HepG2 (cell line): ENCODE data around the gene SP110. TPM values are rescaled to one million over a fixed set of nuclear protein-coding genes. Genes with fewer than 3 reads are reported as not detected.

Experiments
- ATAC-seq: fragments of 200-7000 bp; cut with Tn5 transposase; 3 replicates; pipeline ENCODE4 v1.9.1; 2020; ENCODE audit warnings: mild to moderate bottlenecking, moderate library complexity
- BruUV-seq: library from RNA; stranded (reverse); fragments of 400-500 nt; replicated peaks from 2 replicates; lab custom pipeline; 2021; lab: Mats Ljungman, UMichigan
- CTCF ChIA-PET: fragments of 300-600 bp; formaldehyde crosslinking; extraction: SDS; loops from one replicate; lab custom pipeline; 2021; ENCODE audit warnings: low total read pairs, inconsistent platforms, low intra/inter-chr PET ratio; lab: Yijun Ruan, JAX
- POLR2A ChIA-PET: fragments of 350-600 bp; sonication (Branson Sonifier 250); formaldehyde crosslinking; loops from one replicate; lab custom pipeline; 2020; ENCODE audit warnings: antibody characterized with exemption, inconsistent platforms; lab: Yijun Ruan, JAX
- DNase-seq: peaks from one replicate; pipeline ENCODE4 v3.0.0-alpha.2; 2015; ENCODE audit warnings: low spot score
- FAIRE-seq: peaks from 3 replicates; lab custom pipeline; 2011; peaks lifted over from hg19 to GRCh38; lab: Jason Lieb, UNC
- H2AFZ ChIP-seq: one replicate; pipeline ENCODE4 v1.6.1; 2011; ENCODE audit warnings: low read length, inconsistent platforms
- H3K27ac ChIP-seq: fragments of 300-600 bp; 3 replicates; pipeline ENCODE4 v1.8.0; 2011; ENCODE audit warnings: mixed run types, mild to moderate bottlenecking, mixed read lengths, low read length, inconsistent platforms; ENCODE audit not compliant: insufficient read depth; ENCODE audit errors: extremely low read length
- H3K27me3 ChIP-seq, 2 experiments: fragments of 200-600 bp in 1 of 2; 2 replicates in 1 of 2; 3 replicates in 1 of 2; pipeline versions ENCODE4 v1.6.0 to v1.8.0; 2011; ENCODE audit warnings: low read length in 2 of 2, mild to moderate bottlenecking in 2 of 2, moderate library complexity in 2 of 2, inconsistent platforms in 1 of 2; ENCODE audit not compliant: insufficient read depth in 2 of 2, control insufficient read depth in 1 of 2
- H3K36me3 ChIP-seq, 2 experiments: fragments of 200-600 bp in 1 of 2; replicated peaks in 1 of 2; 2 replicates in 1 of 2; 3 replicates in 1 of 2; pipeline versions ENCODE4 v1.5.1 to v1.8.0; 2011; ENCODE audit warnings: low read length in 2 of 2, inconsistent platforms in 1 of 2; ENCODE audit not compliant: insufficient read depth in 2 of 2, control insufficient read depth in 1 of 2
- H3K4me1 ChIP-seq: 2 replicates; pipeline ENCODE4 v1.5.1; 2012; ENCODE audit warnings: low read length, inconsistent platforms; ENCODE audit not compliant: insufficient read depth
- H3K4me2 ChIP-seq: 2 replicates; pipeline ENCODE4 v1.6.0; 2011; ENCODE audit warnings: low read depth, low read length, inconsistent platforms
- H3K4me3 ChIP-seq, 3 experiments: fragments of 200-600 bp in 1 of 3; sonication (generic), shearing (Covaris generic) in 1 of 3; replicated peaks in 1 of 3; 2 replicates each; pipeline ENCODE4 v1.5.1; 2011 to 2016; ENCODE audit warnings: low read length in 3 of 3, inconsistent platforms in 2 of 3, low read depth in 2 of 3, mild to moderate bottlenecking in 2 of 3, control low read depth in 1 of 3, mixed read lengths in 1 of 3; ENCODE audit not compliant: insufficient read depth in 1 of 3
- H3K79me2 ChIP-seq: one replicate; pipeline ENCODE4 v1.6.1; 2011; ENCODE audit warnings: low read length, inconsistent platforms; ENCODE audit not compliant: insufficient read depth
- H3K9ac ChIP-seq: 2 replicates; pipeline ENCODE4 v1.6.0; 2011; ENCODE audit warnings: mild to moderate bottlenecking, low read depth, low read length, inconsistent platforms; ENCODE audit not compliant: insufficient read depth
- H3K9me3 ChIP-seq: 2 replicates; pipeline ENCODE4 v1.5.1; 2012; ENCODE audit warnings: mild to moderate bottlenecking, low read length
- H4K20me1 ChIP-seq: 2 replicates; pipeline ENCODE4 v1.6.0; 2011; ENCODE audit warnings: inconsistent platforms, mild to moderate bottlenecking, low read length, moderate library complexity; ENCODE audit not compliant: insufficient read depth
- ARID5B ChIP-seq: IDR thresholded peaks from 2 replicates; pipeline ENCODE4 v1.4.0; 2020; ENCODE audit warnings: mild to moderate bottlenecking, missing genetic modification reagents
- HDAC6 ChIP-seq: fragments of 200-600 bp; sonication (generic); IDR thresholded peaks from 2 replicates; pipeline ENCODE4 v1.7.0; 2017; ENCODE audit warnings: mild to moderate bottlenecking, antibody characterized with exemption, low read length, low read depth
- KAT8 ChIP-seq: IDR thresholded peaks from 2 replicates; pipeline ENCODE4 v1.6.1; 2016; ENCODE audit warnings: missing genetic modification reagents, missing compliant biosample characterization
- MATR3 ChIP-seq: sonication (generic); formaldehyde crosslinking; IDR thresholded peaks from 2 replicates; pipeline ENCODE4 v1.4.0; 2020; ENCODE audit warnings: missing genetic modification reagents
- RARG ChIP-seq: sonication (generic); formaldehyde crosslinking; IDR thresholded peaks from 2 replicates; pipeline ENCODE4 v1.4.0; 2020; ENCODE audit warnings: low read depth, mild to moderate bottlenecking, missing genetic modification reagents
- SMAD3 ChIP-seq: sonication (generic); formaldehyde crosslinking; IDR thresholded peaks from 2 replicates; pipeline ENCODE4 v1.4.0; 2020; ENCODE audit warnings: missing genetic modification reagents
- TFDP1 ChIP-seq: IDR thresholded peaks from 2 replicates; pipeline ENCODE4 v1.6.1; 2016; ENCODE audit warnings: missing compliant biosample characterization, missing genetic modification reagents, borderline replicate concordance
- ZNF558 ChIP-seq: sonication (generic); formaldehyde crosslinking; IDR thresholded peaks from 2 replicates; pipeline ENCODE4 v1.9.0; 2022; ENCODE audit warnings: mild to moderate bottlenecking, missing genetic modification reagents, borderline replicate concordance
- ZNF83 ChIP-seq: sonication (generic); formaldehyde crosslinking; IDR thresholded peaks from 2 replicates; pipeline ENCODE4 v1.4.0; 2020; ENCODE audit warnings: missing genetic modification reagents, mild to moderate bottlenecking, borderline replicate concordance
- in situ Hi-C: cut with HindIII; loops from 2 replicates; pipeline ENCODE4 v1.10.0; 2017; ENCODE audit warnings: low pct_unique_long_range_greater_than_20kb; ENCODE audit not compliant: extremely low pct_ligation_motif_present
- intact Hi-C: fragments of 100-400 bp; cut with micrococcal nuclease; formaldehyde crosslinking; loops from one replicate; pipeline ENCODE4 v1.10.0; 2022; ENCODE audit not compliant: unreplicated experiment
- polyA plus RNA-seq, 8 experiments: library from polyadenylated mRNA; depleted of rRNA in 3 of 8; stranded (reverse) in 7 of 8; unstranded in 1 of 8; fragments of >200 nt; fragmentation: Illumina TruSeq in 4 of 8; extraction: Trizol in 4 of 8; gene quantifications; 2 replicates each; pipeline versions ENCODE4 v1.2.1 to v1.2.3, GENCODE V29; 2011 to 2016; ENCODE audit warnings: low read depth in 4 of 8, missing spikeins in 1 of 8, mixed read lengths in 1 of 8; ENCODE audit not compliant: insufficient read depth in 1 of 8
- total RNA-seq, 5 experiments: library from RNA; depleted of rRNA; stranded (reverse); fragments of >200 nt; fragmentation: Illumina TruSeq; extraction: Trizol; gene quantifications; 2 replicates each; pipeline ENCODE4 v1.2.3, GENCODE V29; 2016; ENCODE audit warnings: low read depth in 1 of 5
- TF ChIP-seq, protein P1 (sequence below): sonication (generic); formaldehyde crosslinking; IDR thresholded peaks from 2 replicates; pipeline ENCODE4 v1.9.0; 2021; ENCODE audit warnings: missing genetic modification reagents, borderline replicate concordance
- TF ChIP-seq, protein P2 (sequence below): sonication (generic); formaldehyde crosslinking; IDR thresholded peaks from 2 replicates; pipeline ENCODE4 v1.8.0; 2022; ENCODE audit warnings: mild to moderate bottlenecking, missing genetic modification reagents, moderate library complexity
- TF ChIP-seq, protein P3 (sequence below): sonication (generic); formaldehyde crosslinking; IDR thresholded peaks from 2 replicates; pipeline ENCODE4 v1.4.0; 2020; ENCODE audit warnings: missing genetic modification reagents, borderline replicate concordance

SP110 gene
- total and polyA plus RNA-seq, 2 of the 13 experiments (the other 11 are each of a cell fraction or from before 2014, with no cell fraction given), result 7.9 to 10.4 TPM

- BruUV-seq, result no TSS peak
- intact Hi-C loops, result no loop called here
- TF ChIP-seq, protein P1, sequence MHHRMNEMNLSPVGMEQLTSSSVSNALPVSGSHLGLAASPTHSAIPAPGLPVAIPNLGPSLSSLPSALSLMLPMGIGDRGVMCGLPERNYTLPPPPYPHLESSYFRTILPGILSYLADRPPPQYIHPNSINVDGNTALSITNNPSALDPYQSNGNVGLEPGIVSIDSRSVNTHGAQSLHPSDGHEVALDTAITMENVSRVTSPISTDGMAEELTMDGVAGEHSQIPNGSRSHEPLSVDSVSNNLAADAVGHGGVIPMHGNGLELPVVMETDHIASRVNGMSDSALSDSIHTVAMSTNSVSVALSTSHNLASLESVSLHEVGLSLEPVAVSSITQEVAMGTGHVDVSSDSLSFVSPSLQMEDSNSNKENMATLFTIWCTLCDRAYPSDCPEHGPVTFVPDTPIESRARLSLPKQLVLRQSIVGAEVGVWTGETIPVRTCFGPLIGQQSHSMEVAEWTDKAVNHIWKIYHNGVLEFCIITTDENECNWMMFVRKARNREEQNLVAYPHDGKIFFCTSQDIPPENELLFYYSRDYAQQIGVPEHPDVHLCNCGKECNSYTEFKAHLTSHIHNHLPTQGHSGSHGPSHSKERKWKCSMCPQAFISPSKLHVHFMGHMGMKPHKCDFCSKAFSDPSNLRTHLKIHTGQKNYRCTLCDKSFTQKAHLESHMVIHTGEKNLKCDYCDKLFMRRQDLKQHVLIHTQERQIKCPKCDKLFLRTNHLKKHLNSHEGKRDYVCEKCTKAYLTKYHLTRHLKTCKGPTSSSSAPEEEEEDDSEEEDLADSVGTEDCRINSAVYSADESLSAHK (CRISPR knock-in tag), result no peak
- TF ChIP-seq, protein P2, sequence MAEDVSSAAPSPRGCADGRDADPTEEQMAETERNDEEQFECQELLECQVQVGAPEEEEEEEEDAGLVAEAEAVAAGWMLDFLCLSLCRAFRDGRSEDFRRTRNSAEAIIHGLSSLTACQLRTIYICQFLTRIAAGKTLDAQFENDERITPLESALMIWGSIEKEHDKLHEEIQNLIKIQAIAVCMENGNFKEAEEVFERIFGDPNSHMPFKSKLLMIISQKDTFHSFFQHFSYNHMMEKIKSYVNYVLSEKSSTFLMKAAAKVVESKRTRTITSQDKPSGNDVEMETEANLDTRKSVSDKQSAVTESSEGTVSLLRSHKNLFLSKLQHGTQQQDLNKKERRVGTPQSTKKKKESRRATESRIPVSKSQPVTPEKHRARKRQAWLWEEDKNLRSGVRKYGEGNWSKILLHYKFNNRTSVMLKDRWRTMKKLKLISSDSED (CRISPR knock-in tag), result no peak
- TF ChIP-seq HDAC6, result no peak
- no peak for TF ChIP-seq ZNF558
- TF ChIP-seq ZNF83 (CRISPR knock-in tag), result no peak
- TF ChIP-seq RARG, result no peak
- no peak for TF ChIP-seq TFDP1
- no peak for TF ChIP-seq KAT8 (CRISPR knock-in tag)
- no peak for TF ChIP-seq MATR3 (CRISPR knock-in tag)
- TF ChIP-seq, protein P3, sequence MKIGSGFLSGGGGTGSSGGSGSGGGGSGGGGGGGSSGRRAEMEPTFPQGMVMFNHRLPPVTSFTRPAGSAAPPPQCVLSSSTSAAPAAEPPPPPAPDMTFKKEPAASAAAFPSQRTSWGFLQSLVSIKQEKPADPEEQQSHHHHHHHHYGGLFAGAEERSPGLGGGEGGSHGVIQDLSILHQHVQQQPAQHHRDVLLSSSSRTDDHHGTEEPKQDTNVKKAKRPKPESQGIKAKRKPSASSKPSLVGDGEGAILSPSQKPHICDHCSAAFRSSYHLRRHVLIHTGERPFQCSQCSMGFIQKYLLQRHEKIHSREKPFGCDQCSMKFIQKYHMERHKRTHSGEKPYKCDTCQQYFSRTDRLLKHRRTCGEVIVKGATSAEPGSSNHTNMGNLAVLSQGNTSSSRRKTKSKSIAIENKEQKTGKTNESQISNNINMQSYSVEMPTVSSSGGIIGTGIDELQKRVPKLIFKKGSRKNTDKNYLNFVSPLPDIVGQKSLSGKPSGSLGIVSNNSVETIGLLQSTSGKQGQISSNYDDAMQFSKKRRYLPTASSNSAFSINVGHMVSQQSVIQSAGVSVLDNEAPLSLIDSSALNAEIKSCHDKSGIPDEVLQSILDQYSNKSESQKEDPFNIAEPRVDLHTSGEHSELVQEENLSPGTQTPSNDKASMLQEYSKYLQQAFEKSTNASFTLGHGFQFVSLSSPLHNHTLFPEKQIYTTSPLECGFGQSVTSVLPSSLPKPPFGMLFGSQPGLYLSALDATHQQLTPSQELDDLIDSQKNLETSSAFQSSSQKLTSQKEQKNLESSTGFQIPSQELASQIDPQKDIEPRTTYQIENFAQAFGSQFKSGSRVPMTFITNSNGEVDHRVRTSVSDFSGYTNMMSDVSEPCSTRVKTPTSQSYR (CRISPR knock-in tag), result no peak
- no peak for TF ChIP-seq SMAD3 (CRISPR knock-in tag)
- TF ChIP-seq ARID5B, result no peak
Measured at GRCh38 chr2:230208576-230208975, 11.2 kb downstream of the SP110 start.

More at GRCh38 chr2:230208576-230208975, 11.2 kb downstream of the SP110 start:
- Histone ChIP-seq H3K4me3 (no peak overlapping the region), H3K9ac (no peak overlapping the region), H3K27ac (no peak overlapping the region), H3K4me2 (no peak overlapping the region), H3K36me3 (peaks cover 0 to 24% of the 10 kb centered on the region in 2 experiments; a peak in 2 of 5 replicates), H3K79me2 (no peaks in the 10 kb centered on the region), H4K20me1 (no peaks in the 10 kb centered on the region), H3K4me1 (no peaks in the 10 kb centered on the region), H3K9me3 (no peaks in the 10 kb centered on the region), H3K27me3 (no peaks in the 10 kb centered on the region), H2AFZ (no peak overlapping the region)
- POLR2A ChIA-PET, result no interaction called here
- CTCF ChIA-PET, result no interaction called here
- no peak for FAIRE-seq
- DNase-seq, result no peak
- no peak for ATAC-seq
- in situ Hi-C loops, result no loop called here
